Mesendoderm (in vitro differentiated cells): ENCODE data around the gene PRKX.
"Not testable (repeated sequence)": the region's sequence is repeated elsewhere in the genome, so short reads cannot be mapped to it uniquely, and the experiment has no call there.

Experiments used
- DNase-seq: peaks from one replicate; pipeline ENCODE4 v3.0.0; 2013
- H2AK5ac ChIP-seq: 2 replicates; pipeline ENCODE4 v1.6.1; 2013; ENCODE audit warnings: low read length, inconsistent platforms
- H2BK120ac ChIP-seq: 2 replicates; pipeline ENCODE4 v1.6.1; 2013; ENCODE audit warnings: low read depth, mild to moderate bottlenecking, low read length, moderate library complexity, mixed read lengths
- H2BK15ac ChIP-seq: replicated peaks from 2 replicates; pipeline ENCODE4 v1.6.1; 2013; ENCODE audit warnings: low read depth, mild to moderate bottlenecking, moderate library complexity
- H2BK5ac ChIP-seq: 2 replicates; pipeline ENCODE4 v1.6.1; 2013; ENCODE audit warnings: low read length, inconsistent platforms
- H3K18ac ChIP-seq: 2 replicates; pipeline ENCODE4 v1.6.1; 2013; ENCODE audit warnings: mild to moderate bottlenecking, low read length, mixed read lengths
- H3K23ac ChIP-seq: one replicate; pipeline ENCODE4 v1.6.1; 2013; ENCODE audit warnings: low read length
- H3K27ac ChIP-seq: 2 replicates; pipeline ENCODE4 v1.5.1; 2013; ENCODE audit warnings: low read depth, mild to moderate bottlenecking, inconsistent platforms, low read length, moderate library complexity
- H3K27me3 ChIP-seq: 2 replicates; pipeline ENCODE4 v1.6.1; 2013; ENCODE audit warnings: low read length, control low read depth, mild to moderate bottlenecking, inconsistent platforms; ENCODE audit not compliant: insufficient read depth, poor library complexity
- H3K36me3 ChIP-seq: 2 replicates; pipeline ENCODE4 v1.6.1; 2013; ENCODE audit warnings: low read length, inconsistent platforms; ENCODE audit not compliant: control insufficient read depth, insufficient read depth
- H3K4ac ChIP-seq: one replicate; pipeline ENCODE4 v1.6.1; 2013; ENCODE audit warnings: low read depth, mild to moderate bottlenecking, low read length, moderate library complexity
- H3K4me1 ChIP-seq: 2 replicates; pipeline ENCODE4 v1.6.1; 2013; ENCODE audit warnings: low read depth, low read length, inconsistent platforms; ENCODE audit not compliant: control insufficient read depth
- H3K4me2 ChIP-seq: 2 replicates; pipeline ENCODE4 v1.6.1; 2013; ENCODE audit warnings: low read length
- H3K4me3 ChIP-seq: 2 replicates; pipeline ENCODE4 v1.5.1; 2013; ENCODE audit warnings: mild to moderate bottlenecking, low read length
- H3K56ac ChIP-seq: one replicate; pipeline ENCODE4 v1.6.1; 2013; ENCODE audit warnings: low read length
- H3K79me1 ChIP-seq: 2 replicates; pipeline ENCODE4 v1.6.1; 2013; ENCODE audit warnings: low read length, inconsistent platforms
- H3K79me2 ChIP-seq: 2 replicates; pipeline ENCODE4 v1.6.1; 2013; ENCODE audit warnings: mild to moderate bottlenecking, low read length; ENCODE audit not compliant: control insufficient read depth, insufficient read depth
- H3K9ac ChIP-seq: 2 replicates; pipeline ENCODE4 v1.6.1; 2013; ENCODE audit warnings: low read length, inconsistent platforms
- H4K5ac ChIP-seq: one replicate; pipeline ENCODE4 v1.6.1; 2013; ENCODE audit warnings: low read length
- H4K8ac ChIP-seq: one replicate; pipeline ENCODE4 v1.6.1; 2013; ENCODE audit warnings: low read depth, mild to moderate bottlenecking, control low read depth, low read length, moderate library complexity
- WGBS: extraction: QIAGEN DNeasy Blood & Tissue Kit; methylation state at CpG from one replicate; pipeline ENCODE4 v1.1.7; 2013; ENCODE audit warnings: low lambda C conversion rate, missing lambda C conversion rate; ENCODE audit not compliant: insufficient coverage; ENCODE audit errors: extremely low coverage; 5-methylcytosine and 5-hydroxymethylcytosine counted together

The PRKX gene

GRCh38 chrX:3621414-3621813 is 92.0 kb downstream of the PRKX start:
- DNase-seq: no peak
- H3K9ac ChIP-seq: no peak overlapping the region
- no peak overlapping the region for H3K23ac ChIP-seq
- no peaks in the 10 kb centered on the region for H3K4me1 ChIP-seq
- H4K8ac ChIP-seq: no peak overlapping the region
- no peak overlapping the region for H2AK5ac ChIP-seq
- H3K4me3 ChIP-seq: no peak overlapping the region
- no peak overlapping the region for H3K4me2 ChIP-seq
- no peaks in the 10 kb centered on the region for H3K79me1 ChIP-seq
- H3K56ac ChIP-seq: no peak overlapping the region
- H3K27me3 ChIP-seq: no peaks in the 10 kb centered on the region
- no peak overlapping the region for H3K4ac ChIP-seq
- H2BK15ac ChIP-seq: no peak overlapping the region
- H3K18ac ChIP-seq: no peak overlapping the region
- H3K79me2 ChIP-seq: no peaks in the 10 kb centered on the region
- H2BK120ac ChIP-seq: no peak overlapping the region
- no peak overlapping the region for H3K27ac ChIP-seq
- WGBS: no CpG with 5 or more reads among the region's 6 CpGs
- H4K5ac ChIP-seq: no peak overlapping the region
- H3K36me3 ChIP-seq: no peaks in the 10 kb centered on the region
- H2BK5ac ChIP-seq: no peak overlapping the region

- H3K4ac ChIP-seq, H2BK120ac ChIP-seq, H3K56ac ChIP-seq, H2AK5ac ChIP-seq, H2BK5ac ChIP-seq, H4K8ac ChIP-seq, H3K79me1 ChIP-seq, H3K36me3 ChIP-seq, H2BK15ac ChIP-seq, H3K79me2 ChIP-seq, H3K27ac ChIP-seq, H3K23ac ChIP-seq, DNase-seq, H3K27me3 ChIP-seq, H3K4me2 ChIP-seq, H3K4me3 ChIP-seq, H3K9ac ChIP-seq, H3K18ac ChIP-seq, H3K4me1 ChIP-seq, H4K5ac ChIP-seq: not testable (repeated sequence)
- no CpG with 5 or more reads among the region's 6 CpGs for WGBS
Measured at GRCh38 chrX:3611744-3612143, 101.7 kb downstream of the PRKX start.

DNA sequence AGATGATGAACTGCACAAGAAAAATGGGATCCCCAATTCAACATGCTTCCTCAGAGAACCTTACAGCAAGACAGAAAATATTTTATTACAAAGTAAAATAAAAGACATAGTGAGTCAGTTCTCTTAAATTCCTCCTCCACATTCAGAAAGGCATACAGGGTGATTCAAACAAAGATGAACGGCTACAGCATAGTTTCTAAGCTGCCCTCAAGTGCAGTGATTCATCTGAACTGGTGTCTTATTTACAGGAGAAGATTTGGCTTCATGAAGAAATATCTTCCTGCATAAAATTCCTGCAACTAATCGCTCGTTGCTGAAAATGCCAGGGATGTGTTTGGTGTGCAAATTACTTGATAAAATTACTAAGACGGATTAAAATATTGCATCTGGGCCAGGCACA is 103.6 kb downstream of the PRKX start:
- Histone ChIP-seq H3K79me1 (no peaks in the 10 kb centered on the region), H2BK5ac (no peak overlapping the region), H3K27ac (no peak overlapping the region), H3K4me1 (no peaks in the 10 kb centered on the region), H3K79me2 (no peaks in the 10 kb centered on the region), H3K9ac (no peak overlapping the region), H3K56ac (no peak overlapping the region), H3K4me2 (no peak overlapping the region), H4K8ac (no peak overlapping the region), H3K27me3 (no peaks in the 10 kb centered on the region), H2AK5ac (no peak overlapping the region), H4K5ac (no peak overlapping the region), H3K18ac (no peak overlapping the region), H2BK15ac (no peak overlapping the region), H2BK120ac (no peak overlapping the region), H3K36me3 (no peaks in the 10 kb centered on the region), H3K4me3 (no peak overlapping the region), H3K4ac (no peak overlapping the region), H3K23ac (no peak overlapping the region)
- no peak for DNase-seq
- WGBS: no CpG with 5 or more reads among the region's 4 CpGs

DNA sequence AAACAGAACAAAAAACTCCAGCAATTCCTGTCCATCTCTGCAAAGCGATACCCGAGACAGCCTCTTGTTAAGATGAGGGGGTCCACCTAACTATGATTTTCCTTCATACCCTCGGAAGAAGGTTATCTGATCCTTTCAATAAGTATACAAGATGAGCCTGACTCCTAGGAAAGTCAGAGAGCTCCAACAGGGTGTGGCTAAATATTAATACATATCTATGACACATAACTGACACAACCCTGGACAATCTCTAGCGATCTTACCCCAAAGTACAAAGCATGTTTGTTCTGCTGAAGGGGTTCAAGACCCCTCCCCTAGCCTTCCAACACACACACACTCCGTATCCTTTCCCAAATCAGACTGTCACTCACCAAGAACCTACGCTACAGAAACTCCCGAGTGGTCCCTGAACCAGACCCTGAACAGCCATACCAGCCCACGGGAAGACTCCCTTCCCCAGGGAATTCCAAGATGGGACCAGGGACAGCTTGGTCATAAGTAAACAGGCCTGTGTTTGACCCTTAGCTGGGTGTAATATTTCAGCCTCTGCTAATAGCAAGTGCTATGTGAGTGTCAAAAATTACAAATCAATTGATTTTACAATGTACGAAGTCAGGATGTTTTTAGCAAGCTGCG is 110.3 kb downstream of the PRKX start:
- Histone ChIP-seq H3K9ac (no peak overlapping the region), H3K27ac (no peak overlapping the region), H2BK5ac (no peak overlapping the region), H3K4me1 (no peaks in the 10 kb centered on the region), H3K27me3 (no peaks in the 10 kb centered on the region), H4K8ac (no peak overlapping the region), H3K4me3 (no peak overlapping the region), H3K23ac (no peak overlapping the region), H2BK15ac (no peak overlapping the region), H3K79me1 (no peaks in the 10 kb centered on the region), H3K36me3 (no peaks in the 10 kb centered on the region), H4K5ac (no peak overlapping the region), H3K4me2 (no peak overlapping the region), H3K56ac (no peak overlapping the region), H3K79me2 (no peaks in the 10 kb centered on the region), H2BK120ac (no peak overlapping the region), H3K18ac (no peak overlapping the region), H2AK5ac (no peak overlapping the region), H3K4ac (no peak overlapping the region)
- no peak for DNase-seq
- no CpG with 5 or more reads among the region's 10 CpGs for WGBS

- H3K27ac ChIP-seq: no peak overlapping the region
- no peaks in the 10 kb centered on the region for H3K79me1 ChIP-seq
- no peak overlapping the region for H3K18ac ChIP-seq
- H3K4me2 ChIP-seq: no peak overlapping the region
- H3K4me3 ChIP-seq: no peak overlapping the region
- no peak overlapping the region for H2BK5ac ChIP-seq
- H3K4ac ChIP-seq: no peak overlapping the region
- no peak overlapping the region for H3K9ac ChIP-seq
- H4K5ac ChIP-seq: no peak overlapping the region
- H3K27me3 ChIP-seq: no peaks in the 10 kb centered on the region
- H3K36me3 ChIP-seq: no peaks in the 10 kb centered on the region
- no peak overlapping the region for H4K8ac ChIP-seq
- no peak overlapping the region for H3K23ac ChIP-seq
- H2BK15ac ChIP-seq: no peak overlapping the region
- no peaks in the 10 kb centered on the region for H3K4me1 ChIP-seq
- no peak overlapping the region for H2BK120ac ChIP-seq
- no CpG with 5 or more reads among the region's 7 CpGs for WGBS
- no peak overlapping the region for H3K56ac ChIP-seq
- DNase-seq: no peak
- no peaks in the 10 kb centered on the region for H3K79me2 ChIP-seq
- no peak overlapping the region for H2AK5ac ChIP-seq
Measured at GRCh38 chrX:3599802-3600430, 113.5 kb downstream of the PRKX start.

DNA sequence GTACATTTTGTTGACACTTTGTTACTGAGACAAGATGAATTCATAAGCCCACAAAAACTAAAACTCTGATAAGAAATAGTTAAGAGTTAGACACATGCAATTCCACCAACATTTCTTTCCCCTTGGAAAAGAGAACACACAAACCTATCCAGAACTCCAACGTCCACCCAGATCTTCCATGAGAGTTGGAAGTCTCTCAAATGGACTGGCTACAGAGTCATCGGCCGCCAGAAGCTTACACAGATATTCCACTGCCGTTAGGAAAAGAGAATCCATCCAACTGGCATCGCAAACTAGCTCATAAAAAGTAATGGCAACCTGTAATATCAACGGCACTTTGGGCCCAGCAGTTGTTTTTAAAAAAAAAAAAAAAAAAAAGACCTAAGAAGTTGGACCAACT is 114.7 kb downstream of the PRKX start:
- Histone ChIP-seq H4K8ac (no peak overlapping the region), H3K56ac (no peak overlapping the region), H3K4me1 (no peaks in the 10 kb centered on the region), H3K4me3 (no peak overlapping the region), H3K27me3 (no peaks in the 10 kb centered on the region), H3K23ac (no peak overlapping the region), H3K4ac (no peak overlapping the region), H2BK5ac (no peak overlapping the region), H3K79me1 (no peaks in the 10 kb centered on the region), H3K27ac (no peak overlapping the region), H3K79me2 (no peaks in the 10 kb centered on the region), H3K4me2 (no peak overlapping the region), H3K18ac (no peak overlapping the region), H2BK15ac (no peak overlapping the region), H2BK120ac (no peak overlapping the region), H3K36me3 (no peaks in the 10 kb centered on the region), H3K9ac (no peak overlapping the region), H4K5ac (no peak overlapping the region), H2AK5ac (no peak overlapping the region)
- WGBS: no CpG with 5 or more reads among the region's 6 CpGs
- DNase-seq: no peak
